HepG2 (cell line): ENCODE measurements around the gene PLOD3. TPM values are rescaled to one million over a fixed set of nuclear protein-coding genes. Genes with fewer than 3 reads are reported as not detected.

Experiments used
- CEBPZ ChIP-seq: IDR thresholded peaks from 2 replicates; pipeline ENCODE4 v1.6.1; 2012; ENCODE audit warnings: low read length, improper control_type of control experiment
- ERF ChIP-seq: IDR thresholded peaks from 2 replicates; pipeline ENCODE4 v1.6.1; 2018; ENCODE audit warnings: missing biosample characterization, missing genetic modification reagents
- KDM5B ChIP-seq: sonication (generic); formaldehyde crosslinking; IDR thresholded peaks from 2 replicates; pipeline ENCODE4 v1.4.0; 2020; ENCODE audit warnings: missing genetic modification reagents, mild to moderate bottlenecking, borderline replicate concordance
- MATR3 ChIP-seq: sonication (generic); formaldehyde crosslinking; IDR thresholded peaks from 2 replicates; pipeline ENCODE4 v1.4.0; 2020; ENCODE audit warnings: missing genetic modification reagents
- SIN3B ChIP-seq: fragments of 150-350 bp; IDR thresholded peaks from 2 replicates; pipeline ENCODE4 v1.6.1; 2014; ENCODE audit warnings: low read length
- THYN1 ChIP-seq: sonication (generic); formaldehyde crosslinking; IDR thresholded peaks from 2 replicates; pipeline ENCODE4 v1.8.1; 2023; ENCODE audit warnings: low read depth, mild to moderate bottlenecking, moderate library complexity, missing genetic modification reagents, borderline replicate concordance
- ZMYM2 ChIP-seq: sonication (generic); formaldehyde crosslinking; IDR thresholded peaks from 2 replicates; pipeline ENCODE4 v1.8.0; 2022; ENCODE audit warnings: mild to moderate bottlenecking, missing genetic modification reagents
- ZNF136 ChIP-seq: sonication (generic); formaldehyde crosslinking; IDR thresholded peaks from 2 replicates; pipeline ENCODE4 v1.8.1; 2022; ENCODE audit warnings: low read depth, mild to moderate bottlenecking, moderate library complexity, missing genetic modification reagents
- ZNF251 ChIP-seq: sonication (generic); formaldehyde crosslinking; IDR thresholded peaks from 2 replicates; pipeline ENCODE4 v1.9.0; 2021; ENCODE audit warnings: mild to moderate bottlenecking, missing genetic modification reagents
- ZNF326 ChIP-seq: sonication (generic); formaldehyde crosslinking; IDR thresholded peaks from 2 replicates; pipeline ENCODE4 v1.4.0; 2020; ENCODE audit warnings: missing genetic modification reagents, borderline replicate concordance
- ZNF354B ChIP-seq: sonication (generic); formaldehyde crosslinking; IDR thresholded peaks from 2 replicates; pipeline ENCODE4 v1.8.0; 2022; ENCODE audit warnings: mild to moderate bottlenecking, missing genetic modification reagents
- ZNF414 ChIP-seq: sonication (generic); formaldehyde crosslinking; IDR thresholded peaks from 2 replicates; pipeline ENCODE4 v1.5.0; 2020; ENCODE audit warnings: missing genetic modification reagents
- ZNF496 ChIP-seq: sonication (generic); formaldehyde crosslinking; IDR thresholded peaks from 2 replicates; pipeline ENCODE4 v1.8.1; 2023; ENCODE audit warnings: mild to moderate bottlenecking, moderate library complexity, missing genetic modification reagents; ENCODE audit not compliant: insufficient replicate concordance
- ZNF616 ChIP-seq: sonication (generic); formaldehyde crosslinking; IDR thresholded peaks from 2 replicates; pipeline ENCODE4 v1.5.0; 2020; ENCODE audit warnings: low read depth, mild to moderate bottlenecking, missing genetic modification reagents
- ZNF7 ChIP-seq: IDR thresholded peaks from 2 replicates; pipeline ENCODE4 v1.6.1; 2016; ENCODE audit warnings: missing biosample characterization, missing genetic modification reagents
- ZNF781 ChIP-seq: sonication (generic); formaldehyde crosslinking; IDR thresholded peaks from 2 replicates; pipeline ENCODE4 v1.5.1; 2020; ENCODE audit warnings: borderline replicate concordance, mild to moderate bottlenecking, missing genetic modification reagents; ENCODE audit errors: not compliant biosample characterization
- ZNF83 ChIP-seq: sonication (generic); formaldehyde crosslinking; IDR thresholded peaks from 2 replicates; pipeline ENCODE4 v1.4.0; 2020; ENCODE audit warnings: missing genetic modification reagents, mild to moderate bottlenecking, borderline replicate concordance
- ZNF841 ChIP-seq: sonication (generic); formaldehyde crosslinking; IDR thresholded peaks from 2 replicates; pipeline ENCODE4 v1.8.1; 2023; ENCODE audit warnings: missing genetic modification reagents, borderline replicate concordance
- ZNF850 ChIP-seq: sonication (generic); formaldehyde crosslinking; conservative IDR thresholded peaks from 2 replicates; pipeline ENCODE4 v1.9.0; 2021; ENCODE audit warnings: mild to moderate bottlenecking, missing genetic modification reagents
- ZSCAN25 ChIP-seq: sonication (generic); formaldehyde crosslinking; IDR thresholded peaks from 2 replicates; pipeline ENCODE4 v1.8.0; 2022; ENCODE audit warnings: mild to moderate bottlenecking, missing genetic modification reagents
- polyA plus RNA-seq, 8 experiments: library from polyadenylated mRNA; depleted of rRNA in 3 of 8; stranded (reverse) in 7 of 8; unstranded in 1 of 8; fragments of >200 nt; fragmentation: Illumina TruSeq in 4 of 8; extraction: Trizol in 4 of 8; gene quantifications; 2 replicates each; pipeline versions ENCODE4 v1.2.1 to v1.2.3, GENCODE V29; 2011 to 2016; ENCODE audit warnings: low read depth in 4 of 8, missing spikeins in 1 of 8, mixed read lengths in 1 of 8; ENCODE audit not compliant: insufficient read depth in 1 of 8
- total RNA-seq, 5 experiments: library from RNA; depleted of rRNA; stranded (reverse); fragments of >200 nt; fragmentation: Illumina TruSeq; extraction: Trizol; gene quantifications; 2 replicates each; pipeline ENCODE4 v1.2.3, GENCODE V29; 2016; ENCODE audit warnings: low read depth in 1 of 5
- TF ChIP-seq, protein P1 (sequence below): sonication (generic); formaldehyde crosslinking; IDR thresholded peaks from 2 replicates; pipeline ENCODE4 v1.5.0; 2020; ENCODE audit warnings: mild to moderate bottlenecking, missing genetic modification reagents, borderline replicate concordance
- TF ChIP-seq, protein P2 (sequence below): sonication (generic); formaldehyde crosslinking; IDR thresholded peaks from 2 replicates; pipeline ENCODE4 v1.5.1; 2020; ENCODE audit warnings: mild to moderate bottlenecking, moderate library complexity, missing genetic modification reagents

The PLOD3 gene
- total and polyA plus RNA-seq, 2 of the 13 experiments (the other 11 are each of a cell fraction or from before 2014, with no cell fraction given), result 65.8 to 67.4 TPM

DNA sequence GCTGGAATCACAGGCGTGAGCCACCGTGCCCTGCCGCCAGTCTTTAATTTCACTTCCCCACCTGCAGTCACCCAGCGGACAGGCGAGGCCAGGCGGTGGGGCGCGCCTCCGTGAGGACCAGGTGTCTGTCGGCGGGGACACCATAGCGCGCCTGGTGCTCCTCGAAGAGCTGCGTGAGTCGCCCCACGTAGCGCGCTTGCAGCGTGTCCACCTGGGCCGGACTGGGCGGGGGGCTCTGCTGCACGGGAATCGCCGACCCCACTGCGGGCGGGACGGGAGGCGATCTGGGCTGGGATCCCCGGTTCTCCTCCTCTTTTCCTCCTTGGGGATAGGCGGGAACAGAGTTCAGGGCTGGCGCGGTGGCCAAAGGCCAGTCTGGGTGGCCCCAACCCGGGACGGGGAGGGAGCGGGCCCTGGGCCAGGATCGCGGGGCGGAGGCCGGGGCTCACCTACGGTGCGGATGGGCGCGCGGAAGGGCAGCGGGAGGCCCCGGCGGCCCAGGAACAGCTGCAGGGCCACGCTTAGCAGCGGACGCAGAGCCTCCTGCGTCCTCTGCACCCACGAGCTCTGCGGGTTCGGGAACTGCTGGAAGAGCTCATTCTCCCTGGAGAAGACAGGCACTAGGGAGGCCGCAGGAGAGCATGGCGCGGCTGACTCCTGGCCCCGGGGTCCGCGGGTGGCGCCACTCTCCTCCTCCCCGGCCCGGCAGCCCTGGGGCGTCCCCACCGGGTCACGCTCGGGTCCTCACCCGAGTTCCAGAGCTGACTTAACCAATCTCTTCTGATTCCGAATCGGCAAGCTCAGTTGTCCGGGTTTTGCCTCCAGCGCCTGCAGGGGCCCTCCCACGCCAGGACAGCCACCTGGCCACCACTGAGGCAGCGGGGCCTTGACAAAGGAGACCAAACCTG, 15.4 kb downstream of the PLOD3 start (continued):
- TF ChIP-seq, protein P1, sequence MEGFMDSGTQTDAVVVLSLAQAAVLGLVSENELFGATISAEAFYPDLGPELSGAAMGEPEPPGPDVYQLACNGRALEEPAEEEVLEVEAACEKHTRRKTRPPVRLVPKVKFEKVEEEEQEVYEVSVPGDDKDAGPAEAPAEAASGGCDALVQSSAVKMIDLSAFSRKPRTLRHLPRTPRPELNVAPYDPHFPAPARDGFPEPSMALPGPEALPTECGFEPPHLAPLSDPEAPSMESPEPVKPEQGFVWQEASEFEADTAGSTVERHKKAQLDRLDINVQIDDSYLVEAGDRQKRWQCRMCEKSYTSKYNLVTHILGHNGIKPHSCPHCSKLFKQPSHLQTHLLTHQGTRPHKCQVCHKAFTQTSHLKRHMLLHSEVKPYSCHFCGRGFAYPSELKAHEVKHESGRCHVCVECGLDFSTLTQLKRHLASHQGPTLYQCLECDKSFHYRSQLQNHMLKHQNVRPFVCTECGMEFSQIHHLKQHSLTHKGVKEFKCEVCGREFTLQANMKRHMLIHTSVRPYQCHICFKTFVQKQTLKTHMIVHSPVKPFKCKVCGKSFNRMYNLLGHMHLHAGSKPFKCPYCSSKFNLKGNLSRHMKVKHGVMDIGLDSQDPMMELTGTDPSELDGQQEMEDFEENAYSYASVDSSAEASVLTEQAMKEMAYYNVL (CRISPR knock-in tag), result peak; percentile 74
- TF ChIP-seq ZNF136, result no peak
- no peak for TF ChIP-seq ZMYM2 (CRISPR knock-in tag)
- no peak for TF ChIP-seq ERF (CRISPR knock-in tag)
- TF ChIP-seq, protein P2, sequence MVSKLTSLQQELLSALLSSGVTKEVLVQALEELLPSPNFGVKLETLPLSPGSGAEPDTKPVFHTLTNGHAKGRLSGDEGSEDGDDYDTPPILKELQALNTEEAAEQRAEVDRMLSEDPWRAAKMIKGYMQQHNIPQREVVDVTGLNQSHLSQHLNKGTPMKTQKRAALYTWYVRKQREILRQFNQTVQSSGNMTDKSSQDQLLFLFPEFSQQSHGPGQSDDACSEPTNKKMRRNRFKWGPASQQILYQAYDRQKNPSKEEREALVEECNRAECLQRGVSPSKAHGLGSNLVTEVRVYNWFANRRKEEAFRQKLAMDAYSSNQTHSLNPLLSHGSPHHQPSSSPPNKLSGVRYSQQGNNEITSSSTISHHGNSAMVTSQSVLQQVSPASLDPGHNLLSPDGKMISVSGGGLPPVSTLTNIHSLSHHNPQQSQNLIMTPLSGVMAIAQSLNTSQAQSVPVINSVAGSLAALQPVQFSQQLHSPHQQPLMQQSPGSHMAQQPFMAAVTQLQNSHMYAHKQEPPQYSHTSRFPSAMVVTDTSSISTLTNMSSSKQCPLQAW, result no peak; the same call in 1 of the 2 replicates
- no peak for TF ChIP-seq ZNF841 (CRISPR knock-in tag)
- TF ChIP-seq CEBPZ, result no peak
- TF ChIP-seq ZNF414 (CRISPR knock-in tag), result no peak
- TF ChIP-seq KDM5B (CRISPR knock-in tag), result peak; percentile 79
- no peak; the same call in 1 of the 2 replicates for TF ChIP-seq ZNF616 (CRISPR knock-in tag)
- no peak for TF ChIP-seq SIN3B
- TF ChIP-seq THYN1 (CRISPR knock-in tag), result no peak
- no peak for TF ChIP-seq ZNF83 (CRISPR knock-in tag)
- 0 out of 2 replicates have a peak, but pooled peaks have one; percentile 24 for TF ChIP-seq ZSCAN25 (CRISPR knock-in tag)
- TF ChIP-seq ZNF251, result no peak
- no peak for TF ChIP-seq ZNF781 (CRISPR knock-in tag)
- no peak for TF ChIP-seq ZNF7
- no peak for TF ChIP-seq ZNF496
- no peak for TF ChIP-seq ZNF850 (CRISPR knock-in tag)
- no peak for TF ChIP-seq MATR3 (CRISPR knock-in tag)
- TF ChIP-seq ZNF326 (CRISPR knock-in tag), result no peak
- no peak for TF ChIP-seq ZNF354B (CRISPR knock-in tag)
